GM18499 (cell line): ENCODE results near the gene EFEMP1.
A peak's percentile ranks its signal among the peaks of the same experiment; 100 is the strongest.

Experiments
- ATAC-seq: cut with Tn5 transposase; IDR thresholded peaks from one replicate; pipeline ENCODE4 v1.9.1; 2021; ENCODE audit warnings: moderate number of reproducible peaks; ENCODE audit not compliant: insufficient read depth, unreplicated experiment

Gene EFEMP1

DNA sequence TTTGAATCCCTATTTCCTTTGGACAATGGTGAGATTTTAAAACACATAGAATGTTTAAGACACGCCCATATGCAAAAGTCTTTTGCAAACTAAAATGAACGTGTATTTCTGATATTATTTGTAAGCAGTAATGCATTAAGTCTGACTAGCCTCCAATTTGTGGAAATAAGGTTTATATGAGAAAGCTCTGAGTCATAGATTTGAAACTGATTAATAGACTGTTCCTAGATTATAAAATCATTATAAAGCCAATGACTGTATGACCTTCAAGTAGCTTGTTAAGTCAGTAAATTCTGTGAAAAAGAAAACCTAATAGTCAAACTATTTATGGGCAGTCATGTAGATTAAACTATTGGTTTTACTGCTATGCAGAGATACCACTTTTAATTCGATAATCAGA, 12.8 kb upstream of the EFEMP1 start:
- no peak for ATAC-seq

DNA sequence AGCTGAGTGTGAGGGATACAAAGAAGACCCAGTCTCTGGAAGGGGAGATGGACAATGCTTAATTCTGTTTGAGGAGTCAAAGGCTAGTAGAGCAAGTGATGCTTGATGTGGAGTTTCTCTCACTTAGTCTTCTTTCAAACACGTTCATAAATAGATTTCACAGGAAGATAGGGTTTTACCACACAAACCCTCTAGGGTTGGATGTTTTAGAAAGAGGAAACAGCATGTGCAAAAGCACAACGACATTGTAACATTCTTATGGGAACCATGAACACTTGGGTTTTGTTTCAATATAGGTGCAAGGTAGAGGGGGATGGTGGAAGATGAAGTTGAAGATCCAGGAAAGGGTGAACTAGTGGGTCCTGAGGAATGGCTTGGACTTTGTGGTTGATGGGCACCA, 10.8 kb upstream of the EFEMP1 start:
- no peak for ATAC-seq

DNA sequence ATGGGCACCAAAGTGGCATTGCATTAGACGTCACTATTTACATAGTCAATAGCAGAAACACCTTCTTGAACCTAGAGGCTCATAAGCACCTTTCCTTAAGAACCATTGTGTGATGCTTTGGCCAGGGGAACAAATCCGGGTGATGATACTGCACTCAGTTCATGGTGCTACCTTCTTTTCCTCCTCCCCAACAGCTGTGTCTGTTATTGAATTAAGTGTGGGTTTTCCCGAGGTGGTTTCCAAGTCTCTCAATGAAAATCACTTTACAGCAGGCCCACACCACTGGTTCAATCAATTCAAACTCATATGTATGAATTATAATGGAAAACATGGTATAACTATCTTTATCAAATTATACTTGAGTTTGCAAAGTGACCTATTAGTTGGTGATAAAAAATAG, 9.3 kb upstream of the EFEMP1 start:
- ATAC-seq = no peak

DNA sequence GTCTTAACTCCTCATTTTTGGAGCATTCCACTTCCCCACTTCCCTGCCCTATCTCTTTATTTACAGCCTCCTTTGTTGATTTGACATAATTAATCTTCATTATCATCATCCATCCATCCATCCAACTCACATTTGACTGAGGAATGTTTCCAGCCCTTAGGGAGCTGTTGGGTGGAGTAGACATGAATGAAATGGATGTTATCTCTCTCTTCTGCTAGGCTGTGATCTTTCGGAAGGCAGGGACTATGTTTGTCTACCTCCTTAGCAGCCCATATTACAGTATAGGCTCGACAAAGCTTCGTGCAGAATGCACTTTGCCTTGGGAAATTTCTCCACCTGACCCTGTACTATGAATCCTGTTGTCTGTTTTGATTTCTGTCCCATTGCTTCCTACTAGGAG, 7.7 kb upstream of the EFEMP1 start:
- ATAC-seq = no peak

DNA sequence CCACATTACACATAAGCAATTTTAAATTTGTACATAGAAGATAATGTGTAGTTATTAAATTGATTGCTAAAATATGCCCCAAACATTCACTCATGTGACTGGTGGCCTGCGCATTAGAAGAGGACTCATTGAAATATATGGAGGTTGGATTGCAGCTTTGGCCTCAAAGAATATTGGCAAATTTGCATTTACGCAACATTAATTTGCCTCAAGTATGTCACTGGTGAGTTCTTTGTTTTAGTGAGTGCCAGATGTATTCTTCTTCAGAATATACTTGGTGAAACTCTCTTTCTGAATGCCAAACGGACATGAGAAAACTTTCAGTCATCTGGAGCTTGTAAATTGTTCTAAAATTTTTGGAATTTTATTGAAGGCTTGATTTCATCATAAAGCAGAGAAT, 5.9 kb upstream of the EFEMP1 start:
- ATAC-seq = no peak

DNA sequence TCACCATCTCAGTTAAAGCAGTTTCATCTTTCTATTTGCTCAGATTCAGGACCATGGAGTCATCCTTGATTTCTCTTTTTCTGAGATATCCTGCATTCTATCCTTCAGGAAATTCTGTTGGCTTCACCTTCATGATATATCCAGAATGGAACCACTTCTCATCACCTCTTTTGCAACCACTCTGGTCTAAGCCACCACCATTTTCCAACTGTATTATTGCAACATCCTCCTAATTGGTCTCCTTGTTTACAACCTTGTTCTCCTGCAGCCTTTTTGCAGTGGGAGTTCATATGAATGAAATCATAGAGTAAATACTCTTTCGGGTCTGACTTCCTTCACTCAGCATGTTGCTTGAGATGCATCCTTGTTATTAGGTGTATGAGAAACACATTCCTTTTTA, 3.4 kb upstream of the EFEMP1 start:
- no peak for ATAC-seq

DNA sequence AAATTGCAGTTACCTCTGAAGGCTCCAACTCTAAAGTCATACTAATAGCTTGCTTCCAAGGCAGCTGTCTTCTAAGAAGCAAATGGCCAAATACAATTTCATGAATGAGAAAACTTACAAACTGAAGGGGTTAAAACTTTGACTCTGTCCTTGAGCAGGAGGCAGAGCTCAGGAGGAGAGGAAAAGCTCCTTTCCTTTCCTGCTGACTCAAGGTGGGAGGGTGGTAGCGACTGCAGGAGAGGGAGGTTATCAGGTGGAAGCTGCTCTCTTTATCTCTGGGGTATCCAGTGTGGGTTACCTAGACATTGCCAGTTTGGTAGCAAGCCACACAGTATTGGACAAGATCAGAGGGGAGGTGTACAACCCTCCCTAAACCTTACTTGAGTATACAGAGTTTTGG, 2.7 kb upstream of the EFEMP1 start:
- no peak for ATAC-seq

DNA sequence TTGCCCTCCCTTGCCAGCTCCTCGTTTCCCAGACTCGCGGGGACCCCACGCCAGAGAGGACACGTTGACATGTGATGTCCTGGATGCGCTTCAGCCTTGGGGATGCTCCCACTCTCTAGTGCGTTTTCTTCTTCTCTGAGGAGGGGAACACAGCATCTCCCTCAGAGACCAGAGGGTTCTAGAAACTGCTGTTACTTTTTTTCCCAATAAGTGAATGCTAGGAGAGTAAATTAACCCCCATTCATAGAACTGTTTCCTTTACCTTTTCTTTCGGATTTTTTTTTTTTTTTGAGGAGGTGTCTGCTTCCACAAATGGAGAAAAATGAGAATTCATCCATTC, 370 bp upstream of the EFEMP1 start:
- no peak for ATAC-seq

DNA sequence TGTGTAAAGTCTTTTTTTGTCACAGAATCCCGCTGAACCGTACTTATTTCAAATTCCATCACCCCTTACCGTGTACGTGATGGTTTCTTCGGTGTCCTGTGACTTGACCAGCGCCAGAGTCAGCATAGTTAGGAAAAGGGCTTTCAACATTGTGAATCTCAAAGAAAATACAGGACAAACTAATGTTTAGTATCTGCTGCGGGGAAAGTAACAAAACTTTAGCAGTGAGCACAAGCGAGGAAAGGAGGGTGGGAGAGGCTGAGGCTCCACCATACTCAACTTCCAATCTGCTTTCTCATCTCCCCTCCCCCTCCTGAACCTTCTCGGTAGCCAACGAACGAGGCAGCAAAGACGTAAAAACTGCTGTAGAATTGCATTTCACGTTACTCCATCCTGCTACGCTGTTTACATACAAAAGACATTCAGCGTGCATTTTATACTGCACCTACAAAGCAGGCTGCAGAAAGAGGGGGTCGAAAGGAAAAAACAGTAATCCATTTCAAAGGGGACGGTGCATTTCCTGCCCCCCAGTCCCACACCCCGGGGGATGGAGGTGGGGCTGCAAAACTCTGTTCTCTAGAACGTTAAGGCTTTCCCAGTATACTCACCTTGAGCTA, 1.2 kb downstream of the EFEMP1 start:
- ATAC-seq = no peak

DNA sequence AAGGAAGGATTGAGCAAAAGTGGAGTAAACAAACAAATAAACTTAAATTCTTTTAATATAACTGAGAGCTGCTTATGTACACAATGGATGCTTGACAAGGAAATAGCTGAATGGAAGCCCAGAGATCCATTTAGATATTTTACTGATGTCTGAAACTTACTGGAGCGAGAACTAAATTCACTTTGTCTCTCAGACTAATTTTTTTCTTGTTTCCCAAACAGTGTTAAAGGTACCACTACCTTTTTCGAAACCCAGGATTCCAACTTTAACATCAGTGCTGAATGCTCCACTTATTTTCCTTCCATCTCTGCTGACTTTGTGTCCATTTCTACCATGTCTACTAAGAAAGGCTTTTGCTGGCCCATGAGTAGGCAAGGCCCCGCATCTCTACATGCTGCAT, 4.0 kb downstream of the EFEMP1 start:
- no peak for ATAC-seq

DNA sequence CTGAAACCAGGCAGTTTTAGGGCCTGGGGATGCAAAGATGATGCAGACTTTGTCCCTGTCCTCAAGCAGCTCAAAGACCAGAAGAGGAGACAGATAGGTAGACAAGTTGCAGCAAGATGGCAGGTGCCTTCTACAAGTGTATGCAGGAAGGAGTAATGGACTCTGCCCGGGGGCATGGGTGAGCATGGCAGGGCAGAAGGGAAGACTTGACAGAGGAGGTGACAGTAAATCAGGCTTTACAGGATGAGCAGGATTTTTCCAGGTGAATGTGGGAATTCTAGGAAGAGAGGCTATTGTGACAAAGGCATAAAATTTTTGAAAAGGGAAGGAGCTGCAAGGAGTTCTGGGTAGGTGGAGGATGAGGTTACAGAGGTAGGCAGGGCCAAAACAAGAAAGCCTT, 4.7 kb downstream of the EFEMP1 start:
- no peak for ATAC-seq

DNA sequence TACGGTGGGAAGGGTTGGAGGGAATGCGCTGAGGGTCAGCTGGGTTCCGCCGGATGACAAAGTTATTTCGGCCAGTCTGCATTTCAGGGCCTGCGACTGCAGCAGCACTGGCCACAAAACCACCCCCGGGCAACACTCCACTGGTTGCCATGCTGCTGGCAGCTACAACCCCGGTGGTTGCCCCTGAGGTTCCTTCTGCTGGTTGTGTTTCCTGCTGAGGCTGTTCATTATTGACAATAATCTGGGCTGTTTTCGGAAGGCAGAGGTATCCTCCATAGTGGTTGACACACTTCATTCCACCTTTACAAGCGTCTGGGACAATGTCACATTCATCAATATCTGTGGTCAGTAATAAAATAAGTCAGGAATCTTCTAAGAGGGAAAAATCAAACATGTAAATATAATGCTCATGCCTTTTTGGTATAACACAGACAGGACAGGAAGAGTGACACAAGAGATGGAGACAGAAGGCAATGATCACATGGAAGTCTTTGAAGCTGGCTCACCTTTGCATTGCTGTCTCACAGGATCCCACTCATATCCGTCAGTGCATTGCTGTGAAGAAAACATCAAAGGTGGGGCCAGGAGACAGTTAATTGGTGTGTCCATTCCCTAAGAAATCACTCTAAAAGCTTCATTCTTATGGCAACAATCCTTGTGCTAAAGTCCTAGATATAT, 5.7 kb downstream of the EFEMP1 start:
- ATAC-seq = no peak

DNA sequence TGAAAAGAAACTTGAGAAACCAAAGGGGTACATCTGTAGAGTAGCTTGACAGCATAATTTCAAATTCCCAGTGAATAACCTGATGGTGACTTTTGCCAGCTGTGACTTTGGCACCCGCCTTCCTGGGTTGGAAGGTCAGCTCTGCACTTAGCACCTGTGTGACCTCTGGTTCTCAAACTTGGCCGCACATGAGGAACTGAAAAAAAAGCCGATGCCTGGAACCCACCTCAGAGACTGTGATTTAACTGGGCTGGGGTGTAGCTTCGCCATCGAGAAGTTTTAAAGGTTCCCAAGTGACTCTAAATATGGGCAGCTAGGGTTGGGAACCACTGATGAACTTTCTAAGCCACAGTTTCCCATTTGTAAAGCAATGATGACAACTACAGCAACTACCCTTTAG, 6.5 kb downstream of the EFEMP1 start:
- no peak for ATAC-seq

DNA sequence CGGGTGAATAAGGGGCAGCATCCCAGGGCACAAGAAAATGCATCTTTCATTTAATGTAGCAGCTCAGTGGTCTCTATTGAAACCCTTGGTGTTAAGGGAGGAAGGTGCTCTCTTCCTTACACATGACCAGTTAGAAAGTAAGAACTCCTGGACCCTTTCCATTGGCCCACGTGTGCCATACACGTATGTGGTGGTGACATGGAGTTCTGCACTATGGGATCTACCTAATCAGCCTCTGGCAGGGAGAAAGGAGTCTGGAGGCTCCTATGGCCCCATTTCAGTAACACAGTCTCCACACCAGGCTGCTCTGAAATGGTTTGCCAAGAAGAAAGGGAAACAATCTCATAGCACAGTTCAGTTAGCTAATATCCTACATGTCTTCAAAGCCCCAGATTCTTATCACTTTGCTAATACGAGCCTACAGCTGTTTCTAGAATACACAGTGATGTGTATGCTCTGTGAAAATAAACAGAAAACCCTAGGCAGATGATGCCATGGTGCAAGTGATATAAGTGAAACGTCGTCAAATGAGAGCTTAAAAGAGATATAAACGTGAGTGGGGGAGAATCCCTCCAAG, 7.0 kb downstream of the EFEMP1 start:
- no peak for ATAC-seq

DNA sequence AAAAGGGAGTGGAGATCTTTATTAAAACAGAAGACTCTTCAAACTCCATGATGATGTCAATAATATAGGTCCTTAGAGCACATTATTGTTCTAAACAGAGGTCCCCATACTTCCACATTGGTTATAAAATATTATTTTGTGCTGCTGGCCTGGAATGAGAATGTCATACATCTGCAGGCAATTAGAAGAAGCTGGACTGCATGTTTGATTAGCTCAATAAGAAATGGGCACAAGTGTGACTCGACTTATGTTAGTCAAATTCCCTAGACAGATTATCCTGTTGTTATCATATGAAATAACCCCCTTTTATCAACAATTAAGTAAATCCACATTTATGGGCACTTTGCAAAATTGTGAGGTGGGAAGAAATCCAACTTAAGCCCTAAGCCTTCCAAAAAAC, 8.8 kb downstream of the EFEMP1 start:
- ATAC-seq = no peak

DNA sequence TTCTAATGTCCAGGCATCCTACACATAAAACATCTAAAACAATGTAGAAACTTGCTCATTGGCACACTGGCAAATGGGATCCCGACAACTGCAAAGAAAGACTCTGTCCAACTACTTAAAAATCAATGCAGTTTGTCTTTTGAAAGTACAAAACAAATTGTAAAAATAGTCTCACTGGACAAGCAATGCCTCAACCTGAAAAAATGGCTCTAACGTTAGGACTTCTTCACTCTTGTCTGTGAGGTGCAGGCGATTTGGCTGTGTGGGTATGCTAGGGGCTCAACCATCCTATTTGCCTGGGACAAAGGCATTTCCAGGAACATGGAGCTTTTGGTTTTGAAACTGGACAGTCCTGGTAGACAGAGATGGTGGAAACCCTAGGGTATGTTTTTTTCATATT, 10.7 kb downstream of the EFEMP1 start:
- ATAC-seq = no peak

DNA sequence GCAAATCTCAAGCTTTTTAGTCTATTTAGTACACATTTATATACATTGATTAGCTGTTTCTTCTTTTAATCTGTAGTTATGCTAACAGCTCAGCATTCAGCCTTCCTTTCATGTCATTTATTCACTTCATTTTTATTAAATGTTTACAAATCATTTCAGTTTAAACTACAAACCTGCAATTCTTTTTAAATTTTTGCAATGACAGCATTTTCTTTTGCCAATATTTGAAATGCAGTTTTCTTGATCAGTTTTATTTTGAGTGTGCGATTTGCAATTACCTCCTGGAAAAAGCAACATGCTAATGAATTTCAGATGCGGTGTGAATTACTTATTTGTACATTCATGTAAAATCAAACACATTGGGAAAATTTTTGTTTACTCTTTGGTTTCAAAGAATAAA, 13.5 kb downstream of the EFEMP1 start:
- no peak for ATAC-seq

DNA sequence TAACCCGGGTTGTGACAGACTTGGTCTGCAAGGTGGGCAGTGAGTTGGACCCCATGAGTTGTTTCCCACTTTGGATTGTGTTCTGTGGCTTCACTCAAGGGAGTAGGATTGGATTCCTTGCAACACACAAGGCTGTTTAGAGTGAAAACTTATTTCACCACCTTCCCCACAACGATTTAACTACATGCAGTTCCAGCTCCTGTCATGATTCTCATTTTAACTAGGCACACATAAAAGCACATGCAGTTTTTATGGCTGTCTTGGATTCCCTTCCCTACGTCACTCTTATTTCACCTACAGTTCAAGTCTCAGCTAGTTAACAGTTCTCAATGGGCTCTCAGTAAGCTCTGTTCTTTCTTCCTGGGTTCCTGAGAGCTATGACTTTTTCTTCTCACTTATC, 15.9 kb downstream of the EFEMP1 start:
- no peak for ATAC-seq

DNA sequence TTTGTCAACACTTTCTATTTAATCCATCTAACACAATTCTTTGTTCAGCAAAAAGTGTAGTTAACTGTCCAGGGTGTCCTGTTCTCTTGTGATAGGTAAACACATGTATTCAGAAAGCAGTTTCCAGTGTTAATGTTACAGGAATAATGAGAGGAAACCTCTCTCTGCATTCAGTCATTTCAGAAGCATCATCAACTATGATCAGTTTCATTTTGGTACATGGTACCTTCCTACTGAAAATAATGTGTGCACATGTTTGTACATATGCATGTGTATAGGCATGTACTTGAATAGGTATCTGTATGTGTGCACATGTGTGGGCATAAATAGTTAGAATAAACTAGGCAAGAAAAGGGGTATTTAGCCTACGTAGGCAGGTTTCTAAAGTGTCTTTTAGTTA, 16.6 kb downstream of the EFEMP1 start:
- peak; percentile 49 for ATAC-seq

DNA sequence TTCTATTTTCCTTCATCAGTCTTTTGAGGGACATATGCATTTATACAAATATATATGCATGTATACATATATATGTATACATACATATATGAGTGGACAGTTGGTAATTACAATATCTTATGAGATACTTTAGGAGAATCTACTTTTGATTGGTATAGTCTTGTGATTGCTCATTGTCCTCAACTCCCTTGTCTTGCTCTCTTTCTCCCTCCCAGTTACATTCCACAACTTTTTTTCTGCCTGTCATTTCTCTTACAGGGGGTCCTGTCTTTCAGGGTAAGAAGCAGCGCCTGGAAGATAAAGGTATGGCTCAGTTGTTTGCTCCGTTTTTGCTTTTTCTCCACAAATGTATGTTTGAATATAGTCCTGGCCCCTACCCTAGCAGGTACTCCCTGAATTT, 19.9 kb downstream of the EFEMP1 start:
- ATAC-seq = no peak

DNA sequence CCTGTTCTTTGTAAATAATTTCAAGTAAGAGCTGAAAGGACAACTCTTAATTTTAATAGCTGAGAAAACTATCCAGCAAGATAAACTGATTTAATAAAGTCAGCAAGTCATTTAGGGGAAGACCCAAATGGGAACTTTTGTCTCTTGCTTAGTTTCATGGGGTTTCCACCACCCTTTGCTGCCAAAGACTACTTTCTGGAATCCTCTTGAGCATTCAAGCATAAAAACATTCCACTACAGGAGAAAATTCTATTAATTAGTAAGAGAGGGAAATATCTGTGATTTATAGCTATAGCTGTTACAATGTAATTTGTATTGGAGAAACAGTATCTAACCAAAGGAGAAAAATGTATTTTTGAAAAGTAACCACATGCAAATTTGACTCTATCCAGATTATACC, 20.6 kb downstream of the EFEMP1 start:
- ATAC-seq = no peak

DNA sequence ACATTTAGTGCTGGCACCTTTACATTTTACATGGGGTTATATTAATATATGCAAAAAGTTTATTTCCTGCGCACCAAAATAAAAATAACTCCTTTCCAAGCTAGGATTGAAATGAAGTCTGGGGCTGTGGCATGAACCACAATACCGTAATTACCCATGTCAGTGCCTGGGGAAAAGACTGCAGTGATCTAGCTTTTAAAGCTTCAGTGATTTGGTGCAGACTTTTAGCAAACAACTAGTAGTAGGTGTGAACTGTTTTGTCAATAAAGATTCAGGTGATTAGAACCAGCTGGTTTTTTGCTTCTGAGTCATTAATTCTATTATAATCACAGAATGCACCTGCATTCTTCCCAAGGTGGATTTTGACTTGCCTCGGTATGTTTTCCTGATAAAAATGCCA, 21.2 kb downstream of the EFEMP1 start:
- ATAC-seq = no peak
